SK-N-SH (cell line): Measurements from ENCODE around the gene RBMS3. TPM values are rescaled to one million over a fixed set of nuclear protein-coding genes. Genes with fewer than 3 reads are reported as not detected.

Source experiments
- CTCF ChIA-PET: fragments of 300-600, 350-600 bp; formaldehyde crosslinking; extraction: SDS; loops from one replicate; lab custom pipeline; 2021; lab: Yijun Ruan, JAX
- POLR2A ChIA-PET: fragments of 350-600 bp; sonication (Branson Sonifier 250); formaldehyde crosslinking; extraction: SDS; loops from one replicate; lab custom pipeline; 2020; ENCODE audit warnings: antibody characterized with exemption, inconsistent platforms; lab: Yijun Ruan, JAX
- DNase-seq: peaks from one replicate; pipeline ENCODE4 v3.0.0; 2012
- H2AFZ ChIP-seq: fragments of 200-600 bp; sonication (generic); 2 replicates; pipeline ENCODE4 v1.8.1; 2016; ENCODE audit warnings: antibody characterized with exemption, mild to moderate bottlenecking, low read depth
- H3F3A ChIP-seq: fragments of 200-600 bp; sonication (generic); replicated peaks from 2 replicates; pipeline ENCODE3; 2016; ENCODE audit warnings: antibody characterized with exemption, mild to moderate bottlenecking; ENCODE audit not compliant: insufficient read depth
- H3K27ac ChIP-seq, 2 experiments: fragments of 200-500 bp in 1 of 2; fragments of 200-600 bp in 1 of 2; sonication (Bioruptor generic) in 1 of 2; sonication (generic), shearing (Covaris generic) in 1 of 2; 2 replicates each; pipeline versions ENCODE4 v1.5.1 to v1.6.1; 2014 to 2016; ENCODE audit warnings: low read depth in 2 of 2, inconsistent platforms in 1 of 2, low read length in 1 of 2, mild to moderate bottlenecking in 1 of 2, mixed read lengths in 1 of 2
- H3K27me3 ChIP-seq: fragments of 200-600 bp; sonication (generic), shearing (Covaris generic); 2 replicates; pipeline ENCODE4 v1.6.1; 2016; ENCODE audit warnings: mixed run types; ENCODE audit not compliant: insufficient read depth
- H3K36me3 ChIP-seq, 2 experiments: fragments of 200-500 bp in 1 of 2; fragments of 200-600 bp in 1 of 2; sonication (Bioruptor generic) in 1 of 2; sonication (generic) in 1 of 2; replicated peaks in 1 of 2; 2 replicates each; pipeline versions ENCODE3 to v1.5.1; 2014 to 2016; ENCODE audit warnings: low read length in 1 of 2, mild to moderate bottlenecking in 1 of 2; ENCODE audit not compliant: insufficient read depth in 2 of 2, control insufficient read depth in 1 of 2
- H3K4me1 ChIP-seq, 2 experiments: fragments of 200-500 bp in 1 of 2; fragments of 200-600 bp in 1 of 2; sonication (Bioruptor generic) in 1 of 2; sonication (generic), shearing (Covaris generic) in 1 of 2; 2 replicates each; pipeline versions ENCODE4 v1.5.1 to v1.6.1; 2014 to 2016; ENCODE audit warnings: low read depth in 1 of 2, low read length in 1 of 2, mixed run types in 1 of 2; ENCODE audit not compliant: insufficient read depth in 2 of 2, control insufficient read depth in 1 of 2
- H3K4me2 ChIP-seq: fragments of 200-600 bp; sonication (generic), shearing (Covaris generic); 2 replicates; pipeline ENCODE4 v1.6.1; 2017; ENCODE audit warnings: mixed run types
- H3K4me3 ChIP-seq, 2 experiments: fragments of 200-500 bp in 1 of 2; fragments of 200-600 bp in 1 of 2; sonication (Bioruptor generic) in 1 of 2; sonication (generic), shearing (Covaris generic) in 1 of 2; 2 replicates each; pipeline versions ENCODE4 v1.5.1 to v1.8.1; 2014 to 2016; ENCODE audit warnings: low read depth in 2 of 2, inconsistent platforms in 1 of 2, low read length in 1 of 2, mild to moderate bottlenecking in 1 of 2, mixed read lengths in 1 of 2, moderate library complexity in 1 of 2
- H3K79me2 ChIP-seq: fragments of 200-600 bp; sonication (generic); 2 replicates; pipeline ENCODE4 v1.8.1; 2017; ENCODE audit warnings: mild to moderate bottlenecking; ENCODE audit not compliant: insufficient read depth
- H3K9ac ChIP-seq: fragments of 200-600 bp; sonication (generic); 2 replicates; pipeline ENCODE4 v1.6.1; 2017; ENCODE audit warnings: mixed run types
- H3K9me2 ChIP-seq: fragments of 200-600 bp; sonication (generic); 2 replicates; pipeline ENCODE4 v1.6.1; 2017; ENCODE audit warnings: mixed run types
- H3K9me3 ChIP-seq: fragments of 200-600 bp; sonication (generic); 2 replicates; pipeline ENCODE4 v1.6.1; 2017; ENCODE audit warnings: mixed run types, mild to moderate bottlenecking, moderate library complexity
- H4K20me1 ChIP-seq: fragments of 200-600 bp; sonication (generic); 2 replicates; pipeline ENCODE4 v1.6.1; 2017; ENCODE audit warnings: mild to moderate bottlenecking, mixed run types; ENCODE audit not compliant: insufficient read depth
- CHD2 ChIP-seq: fragments of 150-350 bp; IDR thresholded peaks from 2 replicates; pipeline ENCODE4 v1.6.1; 2018; ENCODE audit warnings: low read length; ENCODE audit not compliant: partially characterized antibody
- CTCF ChIP-seq: fragments of 200-600 bp; sonication (generic); IDR thresholded peaks from 2 replicates; pipeline ENCODE4 v1.6.1; 2017; ENCODE audit warnings: antibody characterized with exemption, mild to moderate bottlenecking, moderate library complexity
- ELF1 ChIP-seq: IDR thresholded peaks from 2 replicates; pipeline ENCODE4 v1.4.0; 2012
- EP300 ChIP-seq, 2 experiments: IDR thresholded peaks; 2 replicates each; pipeline versions ENCODE4 v1.4.0 to v1.6.1; 2012; ENCODE audit warnings: borderline replicate concordance in 1 of 2, low read depth in 1 of 2, low read length in 1 of 2
- EZH2phosphoT487 ChIP-seq: fragments of 200-600 bp; sonication (generic); IDR thresholded peaks from 2 replicates; pipeline ENCODE4 v1.6.1; 2017; ENCODE audit warnings: low read depth, mixed run types, mild to moderate bottlenecking, antibody characterized with exemption, moderate library complexity, borderline replicate concordance
- FOXJ3 ChIP-seq: sonication (generic); formaldehyde crosslinking; IDR thresholded peaks from 2 replicates; pipeline ENCODE4 v1.5.1; 2020; ENCODE audit warnings: mild to moderate bottlenecking, missing genetic modification reagents
- FOXM1 ChIP-seq: IDR thresholded peaks from 2 replicates; pipeline ENCODE4 v1.4.0; 2012; ENCODE audit warnings: low read depth, mild to moderate bottlenecking
- GABPA ChIP-seq: IDR thresholded peaks from 2 replicates; pipeline ENCODE4 v1.4.0; 2012; ENCODE audit warnings: low read depth, mild to moderate bottlenecking
- GATA2 ChIP-seq: sonication (generic); formaldehyde crosslinking; IDR thresholded peaks from 2 replicates; pipeline ENCODE4 v1.5.0; 2020; ENCODE audit warnings: mild to moderate bottlenecking, missing genetic modification reagents
- MEF2A ChIP-seq: IDR thresholded peaks from 2 replicates; pipeline ENCODE4 v1.4.0; 2012; ENCODE audit warnings: low read depth, borderline replicate concordance
- NRF1 ChIP-seq: IDR thresholded peaks from 2 replicates; pipeline ENCODE4 v1.6.1; 2012; ENCODE audit warnings: low read depth, mild to moderate bottlenecking, low read length
- PBX3 ChIP-seq: IDR thresholded peaks from 2 replicates; pipeline ENCODE4; 2012
- POLR2AphosphoS5 ChIP-seq: IDR thresholded peaks from 2 replicates; pipeline ENCODE4 v1.6.1; 2012; ENCODE audit warnings: low read depth, low read length
- RCOR1 ChIP-seq: fragments of 150-350 bp; IDR thresholded peaks from 2 replicates; pipeline ENCODE4 v1.6.1; 2017; ENCODE audit warnings: antibody characterized with exemption, low read length
- RFX5 ChIP-seq: IDR thresholded peaks from 2 replicates; pipeline ENCODE4 v1.6.1; 2012; ENCODE audit warnings: mild to moderate bottlenecking, improper control_type of control experiment, low read length
- TAF1 ChIP-seq: IDR thresholded peaks from 2 replicates; pipeline ENCODE4 v1.6.1; 2012; ENCODE audit warnings: low read depth, mild to moderate bottlenecking, low read length, moderate library complexity, borderline replicate concordance
- TEAD4 ChIP-seq: IDR thresholded peaks from 2 replicates; pipeline ENCODE4 v1.4.0; 2012; ENCODE audit warnings: mild to moderate bottlenecking, borderline replicate concordance; ENCODE audit not compliant: insufficient read depth
- USF1 ChIP-seq: IDR thresholded peaks from 2 replicates; pipeline ENCODE4 v1.4.0; 2012; ENCODE audit warnings: low read depth, borderline replicate concordance
- ZBTB33 ChIP-seq: IDR thresholded peaks from 2 replicates; pipeline ENCODE4 v1.4.0; 2012; ENCODE audit warnings: low read depth, borderline replicate concordance
- WGBS: methylation state at CpG from one replicate; pipeline ENCODE4 v1.1.6; 2017; ENCODE audit warnings: low lambda C conversion rate; 5-methylcytosine and 5-hydroxymethylcytosine counted together
- polyA plus RNA-seq, 3 experiments: library from polyadenylated mRNA; depleted of rRNA; stranded (reverse); fragments of >200 nt; gene quantifications; 2 replicates each; pipeline ENCODE4 v1.2.3, GENCODE V29; 2012

The RBMS3 gene
- polyA plus RNA-seq, 1 of the 3 experiments (the other 2 are of a cell fraction), result 8.2 TPM

GRCh38 chr3:29565236-29565635, 284.4 kb downstream of the RBMS3 start:
- Histone ChIP-seq H3K9me3 (no peaks in the 10 kb centered on the region), H3F3A (peaks cover 3% of the 10 kb centered on the region)
- CTCF ChIA-PET, result interaction anchor here (1.2 kb wide), 1 partner anchor 54 kb away, joined by 3 read pairs; no protein-coding TSS in a partner anchor

GRCh38 chr3:29567501-29567900, 286.6 kb downstream of the RBMS3 start:
- Histone ChIP-seq H3K4me3 (no peak overlapping the region), H3F3A (peaks cover 11% of the 10 kb centered on the region), H3K27ac (peak overlapping the region in 1 of 2 experiments; percentile 81; a peak in 2 of 4 replicates), H3K4me2 (no peak overlapping the region), H3K4me1 (peaks cover 0 to 17% of the 10 kb centered on the region in 2 experiments; a peak in 2 of 4 replicates), H3K9me2 (no peaks in the 10 kb centered on the region), H3K9ac (no peak overlapping the region), H3K27me3 (no peaks in the 10 kb centered on the region), H4K20me1 (no peaks in the 10 kb centered on the region), H2AFZ (no peak overlapping the region), H3K79me2 (peaks cover 23% of the 10 kb centered on the region; the same call in 1 of the 2 replicates), H3K9me3 (peaks cover 7% of the 10 kb centered on the region; the same call in 1 of the 2 replicates), H3K36me3 (peaks cover 0 to 5% of the 10 kb centered on the region in 2 experiments)
- WGBS, result 88% methylated on average over 4 of the region's 4 CpGs
- no peak for DNase-seq
- TF ChIP-seq TAF1 (no peak), NRF1 (no peak), USF1 (no peak), FOXM1 (no peak), ZBTB33 (no peak), POLR2AphosphoS5 (no peak)
- ChIA-PET POLR2A (no interaction called here), CTCF (interaction anchor here (0.6 to 1.6 kb wide), 2 partner anchors 14 to 223 kb away, joined by 3 read pairs; no protein-coding TSS in a partner anchor)

More at GRCh38 chr3:29565236-29565635, 284.4 kb downstream of the RBMS3 start:
- Histone ChIP-seq H3K9me2 (no peaks in the 10 kb centered on the region), H3K27ac (peak overlapping the region in 1 of 2 experiments; percentile 39; a peak in 2 of 4 replicates), H3K4me1 (peaks cover 0 to 17% of the 10 kb centered on the region in 2 experiments; a peak in 2 of 4 replicates), H3K4me3 (no peak overlapping the region), H3K9ac (no peak overlapping the region; the same call in 1 of the 2 replicates), H3K36me3 (no peaks in the 10 kb centered on the region), H3K4me2 (no peak overlapping the region), H3K27me3 (no peaks in the 10 kb centered on the region), H3K79me2 (peaks cover 6% of the 10 kb centered on the region; the same call in 1 of the 2 replicates), H2AFZ (no peak overlapping the region), H4K20me1 (no peaks in the 10 kb centered on the region)
- TF ChIP-seq EP300 (IDR thresholded peaks at IDR 0.05; ENCODE audit: borderline replicate concordance in 1 of 2, low read depth in 1 of 2, low read length in 1 of 2) (no peak), GATA2 (CRISPR knock-in tag) (no peak), TAF1 (no peak), FOXJ3 (CRISPR knock-in tag) (no peak), PBX3 (no peak), RFX5 (no peak), EZH2phosphoT487 (no peak), NRF1 (no peak), CTCF (no peak), GABPA (no peak), ELF1 (no peak), RCOR1 (no peak), CHD2 (no peak), TEAD4 (no peak), MEF2A (no peak)
- no peak for DNase-seq
- POLR2A ChIA-PET, result no interaction called here
